ENCODE data around the gene FCER1G.
"Not testable (repeated sequence)": the region's sequence is repeated elsewhere in the genome, so short reads cannot be mapped to it uniquely, and the experiment has no call there.

FCER1G gene

DNA sequence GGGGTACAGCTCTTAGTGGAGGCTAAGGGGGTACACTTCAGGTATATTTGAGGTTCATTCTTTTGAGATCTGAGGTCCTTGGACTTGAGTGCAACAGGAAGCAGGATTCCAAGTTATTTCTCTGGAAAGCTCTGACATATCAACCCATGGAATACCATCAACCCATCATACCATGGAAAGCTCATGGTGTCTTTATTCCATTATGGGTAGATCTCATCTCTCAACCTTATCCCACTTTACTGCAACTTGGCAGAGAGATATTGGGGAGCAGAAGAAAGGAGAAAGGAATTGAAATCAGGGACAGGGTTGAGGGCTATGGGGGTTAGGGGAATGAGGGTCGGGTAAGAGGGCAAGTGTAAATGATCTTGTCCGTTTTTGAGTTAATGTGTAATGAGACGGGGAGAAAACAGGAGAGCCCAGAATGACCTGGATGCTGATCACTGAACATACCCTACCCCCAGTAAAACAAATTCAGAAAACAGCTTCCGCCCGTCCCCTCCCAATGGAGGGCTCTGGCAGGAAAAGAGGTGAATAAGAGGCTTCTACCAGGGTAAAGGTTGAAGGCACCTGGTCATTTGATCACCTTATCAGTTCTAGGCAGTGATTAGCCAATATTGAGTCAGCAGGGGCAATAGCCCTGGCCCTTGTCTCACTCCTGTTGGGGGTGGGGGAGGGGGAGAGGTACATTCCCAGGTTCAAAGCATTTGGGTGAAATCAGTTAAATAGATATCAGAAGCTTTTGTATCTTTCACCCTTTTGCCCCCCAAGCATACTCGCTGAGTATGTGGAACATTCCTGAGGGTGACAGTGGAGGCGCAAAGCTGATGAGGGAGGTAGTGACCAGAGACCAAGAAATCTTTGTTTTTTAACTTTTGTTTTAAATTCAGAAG is 9.0 kb downstream of the FCER1G start:
- peaks cover 9 to 10% of the 10 kb centered on the region in 2 donors for H3K36me3 ChIP-seq (ENCODE audit: control insufficient read depth in 2 of 2, insufficient read depth in 2 of 2, low read length in 2 of 2)
- H3K9me3 ChIP-seq (ENCODE audit: control insufficient read depth in 2 of 2, low read length in 2 of 2), result no peaks in the 10 kb centered on the region
- H3K9ac ChIP-seq (ENCODE audit: low read length in 2 of 2), result no peak overlapping the region
- no peak overlapping the region for H3K4me3 ChIP-seq (ENCODE audit: low read length in 2 of 2)
- no peak overlapping the region for H3K27ac ChIP-seq (ENCODE audit: low read length)
- peaks cover 24% of the 10 kb centered on the region for H3K4me1 ChIP-seq (ENCODE audit: control insufficient read depth, insufficient read depth, low read length)
- H3K27me3 ChIP-seq (ENCODE audit: control insufficient read depth in 1 of 2, insufficient read depth in 2 of 2, low read length in 2 of 2), result no peaks in the 10 kb centered on the region

DNA sequence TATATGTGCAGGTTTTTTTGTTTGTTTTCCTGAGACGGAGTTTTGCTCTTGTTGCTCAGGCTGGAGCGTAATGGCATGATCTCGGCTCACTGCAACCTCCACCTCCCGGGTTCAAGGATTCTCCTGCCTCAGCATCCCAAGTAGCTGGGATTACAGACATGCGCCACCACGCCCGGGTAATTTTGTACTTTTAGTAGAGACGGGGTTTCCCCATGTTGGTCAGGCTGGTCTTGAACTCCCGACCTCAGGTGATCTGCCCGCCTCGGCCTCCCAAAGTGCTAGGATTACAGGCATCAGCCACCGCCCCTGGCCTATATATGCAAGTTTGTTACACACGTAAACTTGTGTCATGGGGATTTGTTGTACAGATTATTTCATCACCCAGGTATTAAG is 9.6 kb downstream of the FCER1G start:
- not testable (repeated sequence) for H3K27me3 ChIP-seq (ENCODE audit: control insufficient read depth in 1 of 2, insufficient read depth in 2 of 2, low read length in 2 of 2); H3K9me3 ChIP-seq (ENCODE audit: control insufficient read depth in 2 of 2, low read length in 2 of 2); H3K4me3 ChIP-seq (ENCODE audit: low read length in 2 of 2); H3K9ac ChIP-seq (ENCODE audit: low read length in 2 of 2); H3K27ac ChIP-seq (ENCODE audit: low read length)
- peaks cover 24% of the 10 kb centered on the region for H3K4me1 ChIP-seq (ENCODE audit: control insufficient read depth, insufficient read depth, low read length)
- peaks cover 13 to 15% of the 10 kb centered on the region in 2 donors for H3K36me3 ChIP-seq (ENCODE audit: control insufficient read depth in 2 of 2, insufficient read depth in 2 of 2, low read length in 2 of 2)

GRCh38 chr1:161225178-161225533 is 10.1 kb downstream of the FCER1G start:
- Histone ChIP-seq H3K9me3 (ENCODE audit: control insufficient read depth in 2 of 2, low read length in 2 of 2) (no peaks in the 10 kb centered on the region), H3K4me3 (ENCODE audit: low read length in 2 of 2) (peak overlapping the region in 1 of 2 donors; percentile 15)

DNA sequence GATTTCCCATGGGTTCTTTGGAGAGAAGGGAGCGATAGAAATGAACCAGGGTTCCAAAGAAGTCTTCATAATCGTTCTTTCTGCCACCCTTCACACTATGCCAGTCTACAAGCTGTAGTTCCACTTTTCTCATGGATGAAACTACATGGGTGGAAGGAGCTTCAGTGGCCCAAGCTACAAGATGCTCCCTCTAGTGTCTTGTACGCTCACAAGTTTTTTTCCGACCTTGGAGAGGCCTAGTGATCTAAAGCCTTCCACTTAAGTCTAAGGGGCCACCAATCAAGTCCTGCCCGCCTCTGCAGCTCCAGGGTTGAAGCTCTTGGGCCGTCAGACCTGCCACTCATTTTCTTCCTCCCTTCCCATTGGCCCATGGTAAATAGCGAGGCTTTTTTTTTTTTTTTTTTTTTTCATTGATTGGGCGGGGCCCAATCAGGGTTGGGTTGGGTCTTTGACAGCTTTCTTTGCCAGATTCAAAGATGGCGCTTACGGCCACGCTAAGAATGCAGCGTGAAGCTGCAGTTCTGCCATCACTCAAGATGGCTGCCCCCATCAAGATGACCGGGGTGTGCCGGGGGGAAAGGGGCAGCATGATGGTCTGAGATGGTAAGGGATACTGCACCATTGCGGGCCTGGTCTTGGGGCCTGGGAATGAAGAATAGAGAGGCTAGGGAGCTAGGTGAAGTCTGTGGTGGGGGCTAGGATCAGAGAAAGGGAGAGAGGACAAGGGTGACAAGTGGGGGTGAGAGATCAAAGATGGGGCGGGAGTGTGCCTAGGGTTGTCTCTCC is 10.6 kb downstream of the FCER1G start, which contains the start of gene TOMM40L:
TSS of gene TOMM40L (plus strand) at position 527 of the 786 bp plus-strand sequence. CDS start 430 bp downstream, outside the sequence.
- no peaks in the 10 kb centered on the region for H3K9me3 ChIP-seq (ENCODE audit: control insufficient read depth in 2 of 2, low read length in 2 of 2)
- H3K27ac ChIP-seq (ENCODE audit: low read length), result peak within 1 kb of the TSS; percentile 53
- peak within 1 kb of the TSS; percentile 85 to 89 for H3K9ac ChIP-seq (ENCODE audit: low read length in 2 of 2)
- H3K27me3 ChIP-seq (ENCODE audit: control insufficient read depth in 1 of 2, insufficient read depth in 2 of 2, low read length in 2 of 2), result no peaks in the 10 kb centered on the region
- H3K36me3 ChIP-seq (ENCODE audit: control insufficient read depth in 2 of 2, insufficient read depth in 2 of 2, low read length in 2 of 2), result peaks cover 16 to 23% of the 10 kb centered on the region in 2 donors
- H3K4me3 ChIP-seq (ENCODE audit: low read length in 2 of 2), result peak within 1 kb of the TSS; percentile 91 to 99
- peaks cover 24% of the 10 kb centered on the region for H3K4me1 ChIP-seq (ENCODE audit: control insufficient read depth, insufficient read depth, low read length)

More at GRCh38 chr1:161225178-161225533, 10.1 kb downstream of the FCER1G start:
- H3K27ac ChIP-seq (ENCODE audit: low read length), result peak overlapping the region; percentile 53
- peaks cover 16 to 18% of the 10 kb centered on the region in 2 donors for H3K36me3 ChIP-seq (ENCODE audit: control insufficient read depth in 2 of 2, insufficient read depth in 2 of 2, low read length in 2 of 2)
- H3K27me3 ChIP-seq (ENCODE audit: control insufficient read depth in 1 of 2, insufficient read depth in 2 of 2, low read length in 2 of 2), result no peaks in the 10 kb centered on the region
- peaks cover 24% of the 10 kb centered on the region for H3K4me1 ChIP-seq (ENCODE audit: control insufficient read depth, insufficient read depth, low read length)
- H3K9ac ChIP-seq (ENCODE audit: low read length in 2 of 2), result no peak overlapping the region

DNA sequence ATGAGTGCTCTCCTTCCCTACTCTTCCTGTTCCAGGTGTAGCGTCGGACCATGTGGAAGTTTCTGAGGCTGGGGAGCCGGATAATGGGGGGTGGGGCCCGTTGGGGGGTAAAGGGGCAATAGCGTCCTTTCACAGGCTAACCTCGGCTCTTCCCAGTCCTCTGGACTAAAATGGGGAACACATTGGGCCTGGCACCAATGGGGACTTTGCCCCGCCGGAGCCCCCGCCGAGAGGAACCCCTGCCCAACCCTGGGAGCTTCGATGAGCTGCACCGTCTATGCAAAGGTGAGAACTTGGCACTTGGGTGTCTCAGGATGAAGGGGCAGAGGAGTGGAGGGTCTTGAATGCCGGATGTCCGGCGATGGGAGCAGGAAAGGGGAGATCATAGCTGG is 11.2 kb downstream of the FCER1G start:
- peak overlapping the region; percentile 91 to 99 for H3K4me3 ChIP-seq (ENCODE audit: low read length in 2 of 2)
- peaks cover 24% of the 10 kb centered on the region for H3K4me1 ChIP-seq (ENCODE audit: control insufficient read depth, insufficient read depth, low read length)
- no peaks in the 10 kb centered on the region for H3K9me3 ChIP-seq (ENCODE audit: control insufficient read depth in 2 of 2, low read length in 2 of 2)
- H3K9ac ChIP-seq (ENCODE audit: low read length in 2 of 2), result peak overlapping the region; percentile 85 to 89
- H3K27ac ChIP-seq (ENCODE audit: low read length), result peak overlapping the region; percentile 49
- H3K27me3 ChIP-seq (ENCODE audit: control insufficient read depth in 1 of 2, insufficient read depth in 2 of 2, low read length in 2 of 2), result no peaks in the 10 kb centered on the region
- peaks cover 16 to 24% of the 10 kb centered on the region in 2 donors for H3K36me3 ChIP-seq (ENCODE audit: control insufficient read depth in 2 of 2, insufficient read depth in 2 of 2, low read length in 2 of 2)

DNA sequence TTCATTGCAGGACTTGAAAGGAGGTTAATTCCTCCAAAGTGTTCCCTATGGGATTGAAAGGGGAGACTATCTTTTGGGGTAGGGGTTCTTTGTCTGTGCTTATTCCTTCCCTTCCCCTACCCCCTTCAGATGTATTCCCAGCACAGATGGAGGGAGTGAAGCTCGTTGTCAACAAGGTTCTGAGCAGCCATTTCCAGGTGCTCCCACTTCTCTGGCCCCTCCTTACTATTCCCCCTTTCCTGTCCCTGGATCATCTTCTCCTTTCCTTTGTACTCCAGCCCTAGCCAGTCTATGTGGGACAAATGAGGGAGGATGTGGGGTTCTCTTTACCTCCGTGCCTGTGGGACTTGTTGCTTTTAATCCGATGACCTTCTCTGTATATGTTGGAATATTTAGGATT is 11.7 kb downstream of the FCER1G start:
- Histone ChIP-seq H3K4me1 (ENCODE audit: control insufficient read depth, insufficient read depth, low read length) (peaks cover 24% of the 10 kb centered on the region), H3K9me3 (ENCODE audit: control insufficient read depth in 2 of 2, low read length in 2 of 2) (no peaks in the 10 kb centered on the region), H3K9ac (ENCODE audit: low read length in 2 of 2) (peak overlapping the region; percentile 62 to 85), H3K36me3 (ENCODE audit: control insufficient read depth in 2 of 2, insufficient read depth in 2 of 2, low read length in 2 of 2) (peaks cover 16 to 24% of the 10 kb centered on the region in 2 donors), H3K4me3 (ENCODE audit: low read length in 2 of 2) (peak overlapping the region; percentile 91 to 99), H3K27ac (ENCODE audit: low read length) (no peak overlapping the region), H3K27me3 (ENCODE audit: control insufficient read depth in 1 of 2, insufficient read depth in 2 of 2, low read length in 2 of 2) (no peaks in the 10 kb centered on the region)

- H3K27ac ChIP-seq (ENCODE audit: low read length), result no peak overlapping the region
- no peaks in the 10 kb centered on the region for H3K9me3 ChIP-seq (ENCODE audit: control insufficient read depth in 2 of 2, low read length in 2 of 2)
- peaks cover 24% of the 10 kb centered on the region for H3K4me1 ChIP-seq (ENCODE audit: control insufficient read depth, insufficient read depth, low read length)
- peak overlapping the region; percentile 91 to 99 for H3K4me3 ChIP-seq (ENCODE audit: low read length in 2 of 2)
- peaks cover 16 to 24% of the 10 kb centered on the region in 2 donors for H3K36me3 ChIP-seq (ENCODE audit: control insufficient read depth in 2 of 2, insufficient read depth in 2 of 2, low read length in 2 of 2)
- no peaks in the 10 kb centered on the region for H3K27me3 ChIP-seq (ENCODE audit: control insufficient read depth in 1 of 2, insufficient read depth in 2 of 2, low read length in 2 of 2)
- H3K9ac ChIP-seq (ENCODE audit: low read length in 2 of 2), result peak overlapping the region; percentile 36 to 85
These were observed 12.2 kb downstream of the FCER1G start for GRCh38 chr1:161227196-161227871.

DNA sequence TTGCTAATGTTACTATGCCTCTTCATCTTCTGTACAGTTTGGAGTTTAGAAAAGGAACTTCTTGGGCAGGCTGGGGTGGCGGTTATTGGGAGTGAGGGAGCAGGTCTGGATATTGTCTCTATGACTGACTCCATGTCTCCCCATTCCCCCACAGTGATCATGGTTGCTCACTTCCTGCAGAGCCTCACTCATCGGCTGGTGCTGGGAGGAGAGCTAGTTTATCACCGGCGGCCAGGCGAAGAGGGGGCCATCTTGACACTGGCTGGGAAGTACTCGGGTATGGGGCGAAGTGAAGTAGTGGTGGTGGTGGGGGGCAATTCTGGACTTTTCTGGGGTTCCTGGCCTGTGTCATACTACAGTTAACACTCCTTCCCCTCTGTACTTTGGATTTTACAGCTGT is 12.9 kb downstream of the FCER1G start:
- Histone ChIP-seq H3K9me3 (ENCODE audit: control insufficient read depth in 2 of 2, low read length in 2 of 2) (no peaks in the 10 kb centered on the region), H3K4me1 (ENCODE audit: control insufficient read depth, insufficient read depth, low read length) (peaks cover 24% of the 10 kb centered on the region), H3K9ac (ENCODE audit: low read length in 2 of 2) (no peak overlapping the region), H3K36me3 (ENCODE audit: control insufficient read depth in 2 of 2, insufficient read depth in 2 of 2, low read length in 2 of 2) (peaks cover 16 to 24% of the 10 kb centered on the region in 2 donors), H3K4me3 (ENCODE audit: low read length in 2 of 2) (peak overlapping the region in 1 of 2 donors; percentile 99), H3K27me3 (ENCODE audit: control insufficient read depth in 1 of 2, insufficient read depth in 2 of 2, low read length in 2 of 2) (no peaks in the 10 kb centered on the region), H3K27ac (ENCODE audit: low read length) (no peak overlapping the region)

GRCh38 chr1:161229896-161230295 is 14.8 kb downstream of the FCER1G start:
- peaks cover 16 to 24% of the 10 kb centered on the region in 2 donors for H3K36me3 ChIP-seq (ENCODE audit: control insufficient read depth in 2 of 2, insufficient read depth in 2 of 2, low read length in 2 of 2)
- H3K9ac ChIP-seq (ENCODE audit: low read length in 2 of 2), result no peak overlapping the region
- H3K27me3 ChIP-seq (ENCODE audit: control insufficient read depth in 1 of 2, insufficient read depth in 2 of 2, low read length in 2 of 2), result no peaks in the 10 kb centered on the region

DNA sequence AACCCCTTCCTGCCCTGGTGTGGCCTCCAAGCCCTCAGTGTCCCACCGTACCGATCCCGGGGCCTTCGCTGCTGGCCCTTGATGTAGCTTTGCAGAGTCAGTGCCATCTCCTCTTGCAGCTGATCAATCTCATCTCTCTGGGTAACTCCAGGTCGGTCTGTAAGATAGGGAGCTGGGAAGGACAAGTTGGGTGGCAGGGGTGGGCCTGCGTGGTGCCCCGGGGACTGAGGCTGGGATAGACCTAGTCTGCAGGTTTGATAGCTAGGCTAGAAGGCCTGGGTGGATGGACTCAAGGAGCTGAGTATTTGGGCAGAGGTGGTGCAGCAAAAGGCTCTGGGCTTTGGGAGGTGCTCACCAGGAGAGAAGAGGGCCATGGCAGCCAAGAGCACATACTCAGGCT is 15.7 kb downstream of the FCER1G start:
- Histone ChIP-seq H3K27me3 (ENCODE audit: control insufficient read depth in 1 of 2, insufficient read depth in 2 of 2, low read length in 2 of 2) (no peaks in the 10 kb centered on the region), H3K4me1 (ENCODE audit: control insufficient read depth, insufficient read depth, low read length) (peaks cover 19% of the 10 kb centered on the region), H3K9ac (ENCODE audit: low read length in 2 of 2) (no peak overlapping the region), H3K4me3 (ENCODE audit: low read length in 2 of 2) (no peak overlapping the region), H3K9me3 (ENCODE audit: control insufficient read depth in 2 of 2, low read length in 2 of 2) (no peaks in the 10 kb centered on the region), H3K27ac (ENCODE audit: low read length) (no peak overlapping the region), H3K36me3 (ENCODE audit: control insufficient read depth in 2 of 2, insufficient read depth in 2 of 2, low read length in 2 of 2) (peaks cover 16 to 24% of the 10 kb centered on the region in 2 donors)

More at GRCh38 chr1:161229896-161230295, 14.8 kb downstream of the FCER1G start:
- peaks cover 24% of the 10 kb centered on the region for H3K4me1 ChIP-seq (ENCODE audit: control insufficient read depth, insufficient read depth, low read length)
- no peaks in the 10 kb centered on the region for H3K9me3 ChIP-seq (ENCODE audit: control insufficient read depth in 2 of 2, low read length in 2 of 2)
- H3K4me3 ChIP-seq (ENCODE audit: low read length in 2 of 2), result no peak overlapping the region
- no peak overlapping the region for H3K27ac ChIP-seq (ENCODE audit: low read length)

All from stomach smooth muscle (tissue), 2 donors.